Thymus (tissue), 11 donors: ENCODE measurements around the gene NUP214. TPM values are rescaled to one million over a fixed set of nuclear protein-coding genes. Genes with fewer than 3 reads are reported as not detected.
"Not testable (repeated sequence)": the region's sequence is repeated elsewhere in the genome, so short reads cannot be mapped to it uniquely, and the experiment has no call there.

ENCODE experiments used
- DNase-seq, 9 donors: peaks; one replicate each; pipeline ENCODE4 v3.0.0-alpha.2; 2013; ENCODE audit warnings: low spot score in 9 of 9, low read depth in 6 of 9, missing footprints in 1 of 9
- H3K27ac ChIP-seq, 2 donors: one replicate each; pipeline ENCODE4 v1.5.1; 2013; ENCODE audit warnings: control low read depth in 1 of 2, low read depth in 1 of 2, low read length in 1 of 2, mild to moderate bottlenecking in 1 of 2, moderate library complexity in 1 of 2
- H3K27me3 ChIP-seq, 2 donors: one replicate each; pipeline ENCODE4 v1.5.1; 2013; ENCODE audit warnings: low read length in 1 of 2; ENCODE audit not compliant: control insufficient read depth in 2 of 2, insufficient read depth in 1 of 2
- H3K36me3 ChIP-seq, 2 donors: one replicate each; pipeline ENCODE4 v1.5.1; 2013; ENCODE audit warnings: low read length in 1 of 2, mild to moderate bottlenecking in 1 of 2, moderate library complexity in 1 of 2; ENCODE audit not compliant: control insufficient read depth in 2 of 2, insufficient read depth in 2 of 2
- H3K4me1 ChIP-seq, 2 donors: one replicate each; pipeline ENCODE4 v1.5.1; 2013; ENCODE audit warnings: low read length in 2 of 2; ENCODE audit not compliant: control insufficient read depth in 2 of 2, insufficient read depth in 2 of 2
- H3K4me3 ChIP-seq, 2 donors: one replicate each; pipeline ENCODE4 v1.5.1; 2013; ENCODE audit warnings: low read length in 2 of 2, control low read depth in 1 of 2, mild to moderate bottlenecking in 1 of 2
- H3K9me3 ChIP-seq, 2 donors: one replicate each; pipeline ENCODE4 v1.5.1; 2013; ENCODE audit warnings: low read length in 1 of 2, mild to moderate bottlenecking in 1 of 2; ENCODE audit not compliant: control insufficient read depth in 2 of 2, insufficient read depth in 1 of 2
- WGBS: extraction: QIAGEN DNeasy Blood & Tissue Kit; methylation state at CpG from one replicate; pipeline ENCODE4 v1.1.7; 2013; 5-methylcytosine and 5-hydroxymethylcytosine counted together
- polyA plus RNA-seq: library from polyadenylated mRNA; stranded (reverse); fragments of 200-250 nt; gene quantifications from one replicate; pipeline ENCODE4 v1.2.3, GENCODE V29; 2013
- total RNA-seq: library from RNA; stranded (reverse); fragments of 120-200 nt; gene quantifications from one replicate; pipeline ENCODE4 v1.2.4, GENCODE V29; 2013
- donor health status: healthy.

The NUP214 gene
- total and polyA plus RNA-seq, 2 donors, result 31.3 to 35.0 TPM

DNA sequence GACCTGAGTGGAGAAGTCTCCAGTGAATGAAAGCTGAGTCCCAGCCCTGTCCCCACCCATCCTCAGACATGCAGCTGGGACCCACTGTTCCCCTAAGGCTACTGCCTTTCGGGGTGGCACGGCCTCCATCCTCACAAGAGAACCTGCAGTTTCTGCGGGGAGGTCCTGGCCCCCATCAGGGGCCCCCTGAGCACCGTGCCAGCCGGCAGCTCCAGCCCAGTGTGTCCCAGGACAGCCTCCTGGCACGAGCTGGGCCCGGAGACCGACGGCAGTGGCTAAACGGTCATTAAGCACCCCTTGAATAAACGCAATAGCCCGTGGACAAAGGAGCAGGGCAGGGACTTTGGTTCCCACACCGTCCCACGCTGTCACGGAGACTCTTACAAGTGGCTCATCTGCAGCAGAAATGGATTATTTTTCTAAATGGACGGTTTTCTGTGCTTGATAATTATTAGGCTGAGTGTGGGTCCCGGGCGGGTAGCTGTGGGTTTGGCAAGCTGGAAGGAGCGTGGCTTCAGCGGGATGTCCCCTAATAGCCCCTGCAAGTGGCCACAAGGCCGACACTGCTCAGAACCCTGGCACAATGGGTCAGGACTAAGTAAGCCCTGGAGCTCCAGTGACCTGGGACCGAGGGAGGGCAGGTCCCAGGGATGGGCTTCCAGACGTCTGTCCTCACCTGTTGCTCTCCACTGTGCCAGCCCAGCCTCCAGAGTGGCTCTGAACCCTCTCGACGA is 133.5 kb downstream of the NUP214 start:
- H3K27ac ChIP-seq, result peak overlapping the region in 1 of 2 donors; percentile 3
- H3K27me3 ChIP-seq, result no peaks in the 10 kb centered on the region
- 95% methylated on average over 25 of the region's 25 CpGs for WGBS
- no peaks in the 10 kb centered on the region for H3K9me3 ChIP-seq
- H3K4me1 ChIP-seq, result peaks cover 21 to 50% of the 10 kb centered on the region in 2 donors
- H3K36me3 ChIP-seq, result peaks cover 48 to 52% of the 10 kb centered on the region in 2 donors
- H3K4me3 ChIP-seq, result no peak overlapping the region
- no peak for DNase-seq

DNA sequence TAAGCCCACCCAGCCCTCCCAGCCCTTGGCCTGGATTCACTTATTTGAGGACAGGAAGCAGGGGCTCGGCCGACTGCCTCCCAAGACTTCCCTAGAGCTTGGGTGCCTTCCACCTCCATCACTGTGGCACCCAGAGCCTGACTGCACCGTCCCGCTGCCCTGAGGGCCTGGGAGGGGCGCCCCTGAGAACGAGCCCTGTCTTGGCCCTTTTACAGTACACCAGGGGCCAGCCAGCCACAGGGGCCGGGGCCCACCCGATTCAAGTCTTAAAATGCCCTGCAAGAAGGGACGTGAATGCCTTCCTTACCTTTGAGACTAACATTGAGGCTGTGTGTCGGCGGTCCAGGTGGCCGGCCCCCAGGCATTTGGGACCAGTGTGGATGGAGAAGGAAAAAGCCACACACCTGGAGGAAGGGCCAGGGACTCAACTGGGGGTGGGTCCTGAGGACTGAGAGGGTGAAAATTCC is 134.1 kb downstream of the NUP214 start:
- WGBS, result 97% methylated on average over 12 of the region's 12 CpGs
- H3K36me3 ChIP-seq, result peaks cover 54 to 58% of the 10 kb centered on the region in 2 donors
- H3K4me1 ChIP-seq, result peaks cover 22 to 47% of the 10 kb centered on the region in 2 donors
- H3K27me3 ChIP-seq, result no peaks in the 10 kb centered on the region
- no peak overlapping the region for H3K27ac ChIP-seq
- H3K4me3 ChIP-seq, result no peak overlapping the region
- no peak for DNase-seq
- no peaks in the 10 kb centered on the region for H3K9me3 ChIP-seq

DNA sequence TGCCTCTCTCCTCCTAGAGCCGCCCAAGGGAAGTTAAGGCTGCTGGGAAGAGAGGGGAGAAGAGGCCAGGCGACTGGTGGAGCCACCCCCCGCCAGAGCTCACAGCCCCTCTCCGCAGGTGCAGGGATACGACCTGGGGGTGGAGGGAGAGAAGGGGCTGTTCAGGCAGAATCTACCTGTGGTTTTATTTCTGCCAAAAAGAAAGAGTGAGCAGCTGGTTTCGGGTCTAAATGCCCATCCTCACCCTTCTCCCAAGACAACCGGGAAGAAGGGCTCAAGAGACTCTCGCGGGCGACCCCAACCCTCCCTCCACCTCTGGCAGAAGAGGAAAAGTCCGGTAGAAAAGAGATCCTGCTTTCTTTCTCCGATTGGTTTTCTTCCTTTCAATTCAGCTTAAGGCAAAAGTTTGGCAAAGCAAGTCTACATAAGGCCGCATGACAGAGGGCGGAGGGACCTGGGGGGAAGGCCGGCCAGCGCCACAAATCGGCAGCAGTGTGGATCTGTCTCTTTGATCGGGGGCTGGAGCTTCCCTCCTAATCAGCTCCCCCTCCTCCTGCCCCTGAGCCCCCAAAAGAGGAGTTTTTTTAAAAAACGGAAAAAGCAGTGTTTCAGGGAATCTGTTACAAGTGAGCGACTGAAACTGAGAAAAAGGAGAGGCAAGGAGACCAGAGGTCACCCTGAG is 134.7 kb downstream of the NUP214 start:
- no peak overlapping the region for H3K4me3 ChIP-seq
- peaks cover 57 to 59% of the 10 kb centered on the region in 2 donors for H3K36me3 ChIP-seq
- H3K9me3 ChIP-seq, result no peaks in the 10 kb centered on the region
- H3K27me3 ChIP-seq, result no peaks in the 10 kb centered on the region
- peaks cover 18 to 41% of the 10 kb centered on the region in 2 donors for H3K4me1 ChIP-seq
- no peak overlapping the region for H3K27ac ChIP-seq
- 95% methylated on average over 20 of the region's 20 CpGs for WGBS
- no peak for DNase-seq

DNA sequence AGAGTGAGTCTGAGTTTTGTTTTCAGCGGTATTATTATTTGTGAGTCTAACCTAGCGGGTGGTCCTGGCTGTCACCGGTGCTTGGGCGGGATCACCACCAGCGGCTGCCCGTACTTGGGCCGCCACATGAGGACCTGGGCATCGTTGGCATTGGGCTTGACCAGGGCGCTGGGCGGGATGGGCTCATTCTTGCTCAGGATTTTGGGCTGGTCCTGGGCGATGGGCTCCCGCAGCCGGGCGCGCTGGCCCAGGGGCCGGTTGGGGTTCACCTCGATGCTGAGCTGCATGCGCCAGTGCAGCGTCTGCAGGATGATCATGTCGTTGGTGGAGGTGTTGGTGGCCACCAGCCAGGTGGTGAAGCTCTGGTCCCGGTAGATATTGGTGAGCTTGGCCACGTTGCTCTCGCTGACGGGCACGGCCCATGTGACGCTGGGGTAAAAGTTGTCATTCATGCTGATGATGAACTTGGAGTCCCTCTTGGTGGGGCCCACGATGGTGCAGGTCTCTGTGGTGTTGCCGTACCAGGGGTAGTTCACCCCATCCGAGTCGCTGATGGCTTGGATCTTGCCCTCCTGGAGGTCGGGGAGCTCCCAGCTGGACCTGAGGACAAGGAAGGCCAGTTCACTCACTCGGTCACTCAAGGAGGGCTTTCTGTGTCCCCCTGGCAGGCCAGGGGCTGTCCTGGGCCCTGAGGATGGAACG is 135.5 kb downstream of the NUP214 start:
- WGBS, result 98% methylated on average over 33 of the region's 33 CpGs
- Histone ChIP-seq H3K9me3 (no peaks in the 10 kb centered on the region), H3K36me3 (peaks cover 61 to 64% of the 10 kb centered on the region in 2 donors), H3K4me1 (peaks cover 15 to 37% of the 10 kb centered on the region in 2 donors), H3K4me3 (no peak overlapping the region), H3K27me3 (no peaks in the 10 kb centered on the region), H3K27ac (no peak overlapping the region)
- no peak for DNase-seq

DNA sequence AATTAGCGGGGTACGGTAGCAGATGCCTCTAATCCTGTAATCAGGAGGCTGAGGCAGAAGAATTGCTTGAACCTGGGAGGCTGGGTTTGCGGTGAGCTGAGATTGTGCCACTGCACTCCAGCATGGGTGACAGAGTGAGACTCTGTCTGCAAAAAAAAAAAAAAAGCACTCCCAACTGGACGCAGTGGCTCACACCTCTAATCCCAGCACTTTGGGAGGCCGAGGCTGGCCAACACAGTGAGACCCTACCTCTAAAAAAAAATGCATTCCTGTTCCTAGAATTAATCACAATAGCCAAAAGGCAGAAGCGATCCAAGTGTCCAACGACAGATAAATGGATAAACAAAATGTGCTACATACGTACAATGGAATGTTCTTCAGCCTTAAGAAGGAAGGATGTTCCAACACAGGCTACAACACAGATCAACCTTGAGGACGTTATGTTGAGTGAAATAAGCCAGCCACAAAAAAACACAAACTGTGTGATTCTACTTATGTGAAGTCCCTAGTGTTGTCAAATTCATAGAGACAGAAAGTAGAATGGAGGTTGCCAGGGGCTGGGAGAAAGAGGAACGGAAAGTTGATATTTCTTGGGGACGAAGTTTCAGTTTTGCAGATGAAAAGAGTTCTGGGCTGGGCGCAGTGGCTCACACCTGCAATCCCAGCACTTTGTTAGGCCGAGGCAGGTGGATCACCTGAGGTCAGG is 137.1 kb downstream of the NUP214 start:
- DNase-seq, result no peak
- Histone ChIP-seq H3K4me3 (no peak overlapping the region), H3K27me3 (no peaks in the 10 kb centered on the region), H3K27ac (no peak overlapping the region), H3K4me1 (peaks cover 18 to 36% of the 10 kb centered on the region in 2 donors), H3K9me3 (no peaks in the 10 kb centered on the region), H3K36me3 (peaks cover 68 to 74% of the 10 kb centered on the region in 2 donors)
- 87% methylated on average over 13 of the region's 13 CpGs for WGBS

DNA sequence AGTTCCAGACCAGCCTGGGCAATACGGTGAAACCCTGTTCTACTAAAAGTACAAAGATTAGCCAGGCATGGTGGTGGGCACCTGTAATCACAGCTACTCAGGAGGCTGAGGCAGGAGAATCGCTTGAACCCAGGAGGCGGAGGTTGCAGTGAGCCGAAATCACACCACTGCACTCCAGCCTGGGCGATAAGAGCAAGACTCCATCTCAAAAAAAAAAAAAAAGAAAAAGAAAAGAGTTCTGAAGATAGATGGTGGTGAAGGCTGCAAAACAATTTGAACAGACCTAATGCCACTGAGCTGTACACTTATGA is 137.6 kb downstream of the NUP214 start:
- WGBS, result 84% methylated on average over 5 of the region's 5 CpGs
- not testable (repeated sequence) for H3K27me3 ChIP-seq, H3K27ac ChIP-seq, DNase-seq, H3K4me3 ChIP-seq, H3K9me3 ChIP-seq
- H3K4me1 ChIP-seq, result peaks cover 16 to 36% of the 10 kb centered on the region in 2 donors
- H3K36me3 ChIP-seq, result peaks cover 68 to 74% of the 10 kb centered on the region in 2 donors

DNA sequence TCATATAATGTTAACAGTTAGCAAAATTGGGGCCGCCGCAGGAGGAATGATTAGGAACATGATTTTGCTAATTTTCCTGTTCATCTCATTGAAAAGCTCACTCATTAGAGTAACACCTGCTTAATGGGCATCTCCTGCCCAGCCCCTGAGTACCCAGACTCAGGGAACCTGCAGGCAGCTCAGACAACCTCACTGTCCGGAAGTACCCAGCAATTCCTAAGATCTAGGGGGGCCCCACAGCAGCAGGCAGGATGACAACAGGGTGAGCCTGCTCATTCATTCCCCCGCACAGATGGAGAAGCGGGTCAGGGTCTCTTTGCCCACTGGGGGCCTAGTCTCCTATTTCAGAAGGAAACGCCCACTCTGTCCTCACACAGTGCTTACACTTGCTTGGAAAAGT is 138.3 kb downstream of the NUP214 start:
- 98% methylated on average over 6 of the region's 6 CpGs for WGBS
- H3K4me1 ChIP-seq, result peaks cover 18 to 36% of the 10 kb centered on the region in 2 donors
- DNase-seq, result no peak
- H3K36me3 ChIP-seq, result peaks cover 62 to 71% of the 10 kb centered on the region in 2 donors
- no peak overlapping the region for H3K4me3 ChIP-seq
- H3K27ac ChIP-seq, result no peak overlapping the region
- H3K27me3 ChIP-seq, result no peaks in the 10 kb centered on the region
- no peaks in the 10 kb centered on the region for H3K9me3 ChIP-seq

DNA sequence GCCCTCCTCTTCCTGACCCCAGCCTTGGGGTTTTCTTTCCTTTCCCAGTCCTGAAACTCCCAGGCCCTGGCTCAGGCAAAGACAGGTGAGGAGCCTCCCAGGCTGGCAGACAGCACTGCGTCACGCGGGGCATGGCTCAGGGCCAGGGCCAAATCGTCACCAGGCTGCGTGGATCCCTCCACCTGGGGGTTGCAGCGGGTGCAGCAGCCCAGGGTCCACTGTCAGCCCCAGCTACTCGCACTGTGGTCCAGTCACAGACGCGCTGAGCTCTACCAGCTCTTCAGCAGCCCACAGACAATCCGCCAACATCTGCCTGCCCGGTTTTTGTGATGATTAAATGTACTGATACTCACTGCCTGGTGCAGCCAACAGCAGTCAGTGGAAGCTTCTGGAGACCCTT is 138.8 kb downstream of the NUP214 start:
- H3K36me3 ChIP-seq, result peaks cover 56 to 66% of the 10 kb centered on the region in 2 donors
- H3K27ac ChIP-seq, result peak overlapping the region in 1 of 2 donors; percentile 18
- peaks cover 20 to 40% of the 10 kb centered on the region in 2 donors for H3K4me1 ChIP-seq
- WGBS, result 89% methylated on average over 11 of the region's 11 CpGs
- H3K9me3 ChIP-seq, result no peaks in the 10 kb centered on the region
- no peaks in the 10 kb centered on the region for H3K27me3 ChIP-seq
- DNase-seq, result no peak
- no peak overlapping the region for H3K4me3 ChIP-seq
